GM18873 (cell line): ENCODE results near the gene SH3BP1.

Experiments
- ATAC-seq: cut with Tn5 transposase; IDR thresholded peaks from one replicate; pipeline ENCODE4 v1.9.1; 2021; ENCODE audit warnings: mild to moderate bottlenecking, moderate library complexity, moderate number of reproducible peaks; ENCODE audit not compliant: unreplicated experiment, low FRiP score

The SH3BP1 gene

DNA sequence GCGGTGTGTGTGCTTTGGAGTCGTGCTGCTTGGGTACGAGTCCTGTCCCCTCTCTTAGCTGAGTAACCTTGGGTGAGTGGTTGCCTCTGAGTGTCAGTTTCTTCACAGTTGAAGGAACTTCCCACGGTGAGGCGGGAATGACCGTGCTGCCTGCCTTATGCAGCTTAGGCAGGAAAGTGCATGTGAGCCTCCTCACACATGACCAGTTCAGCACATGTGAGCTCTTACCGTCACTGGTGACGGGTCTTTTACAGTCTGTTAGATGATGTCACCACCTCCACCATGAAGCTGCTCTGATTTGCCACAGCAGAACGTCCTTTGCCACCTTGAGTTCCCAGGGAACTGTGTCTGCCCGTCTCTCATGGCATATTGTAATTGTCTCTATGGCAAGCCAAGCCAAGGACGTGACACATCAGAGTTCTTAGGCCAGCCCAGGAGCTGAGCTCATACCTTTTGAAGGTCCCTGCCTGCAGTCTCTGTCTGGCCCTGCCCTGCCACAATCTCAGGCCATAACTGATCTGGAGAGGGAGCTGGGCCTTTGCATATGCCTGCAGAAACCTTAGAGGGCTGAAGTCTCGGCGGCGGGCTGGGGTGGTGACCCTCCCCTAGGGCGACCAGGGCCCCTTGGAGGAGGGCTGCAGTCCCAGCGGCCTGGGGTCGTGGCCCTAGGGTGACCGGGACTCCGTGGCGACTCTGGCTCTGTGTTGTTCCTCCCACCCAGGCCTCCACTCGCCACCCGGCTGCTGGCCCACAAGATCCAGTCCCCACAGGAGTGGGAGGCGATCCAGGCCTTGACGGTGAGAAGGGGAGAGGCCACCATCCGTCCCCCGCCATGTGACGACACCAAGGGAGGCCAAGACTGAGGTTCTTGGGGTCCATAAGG, 23.0 kb upstream of the SH3BP1 start:
- ATAC-seq = no peak

DNA sequence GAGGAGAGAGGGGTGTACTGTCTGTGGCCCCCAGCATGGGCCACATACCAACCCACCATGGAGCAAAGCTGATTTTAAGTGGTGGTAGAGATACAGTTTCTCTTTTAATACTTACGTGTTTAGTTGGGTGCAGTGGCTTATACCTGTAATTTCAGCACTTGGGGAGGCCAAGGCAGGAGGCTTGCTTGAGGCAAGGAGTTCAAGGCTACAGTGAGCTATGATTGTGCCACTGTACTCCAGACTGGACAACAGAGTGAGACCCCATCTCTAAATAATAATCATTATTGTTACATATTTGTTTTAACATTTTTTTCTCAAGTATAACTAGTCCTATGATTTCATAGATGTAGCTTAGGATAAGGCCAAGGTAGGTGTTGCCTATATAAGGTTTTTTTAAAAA, 22.0 kb upstream of the SH3BP1 start:
- ATAC-seq = no peak

DNA sequence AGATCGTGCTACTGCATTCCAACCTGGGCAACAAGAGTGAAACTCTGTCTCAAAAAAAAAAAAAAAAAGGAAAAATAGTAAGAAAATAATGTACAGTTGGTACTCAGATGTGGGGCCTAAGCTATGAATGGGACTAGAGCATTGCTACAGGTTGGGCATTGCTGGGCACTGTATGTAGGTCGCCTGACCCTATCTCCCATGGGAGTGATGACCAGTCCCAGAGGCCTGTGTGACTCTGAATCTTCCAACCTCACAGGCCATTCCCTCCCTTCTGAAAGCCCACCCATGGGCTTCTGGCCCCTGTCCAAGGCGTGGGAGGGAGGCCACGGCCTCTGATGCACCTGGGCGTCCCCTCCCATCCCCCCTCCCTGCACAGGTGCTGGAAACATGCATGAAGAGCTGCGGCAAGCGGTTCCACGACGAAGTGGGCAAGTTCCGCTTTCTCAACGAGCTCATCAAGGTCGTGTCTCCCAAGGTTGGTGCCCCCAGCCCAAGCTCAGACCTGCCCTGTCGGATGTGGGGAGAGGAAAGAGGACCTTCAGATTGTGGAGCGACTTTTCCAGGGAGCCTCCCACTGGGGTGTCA, 21.3 kb upstream of the SH3BP1 start:
- ATAC-seq = no peak

DNA sequence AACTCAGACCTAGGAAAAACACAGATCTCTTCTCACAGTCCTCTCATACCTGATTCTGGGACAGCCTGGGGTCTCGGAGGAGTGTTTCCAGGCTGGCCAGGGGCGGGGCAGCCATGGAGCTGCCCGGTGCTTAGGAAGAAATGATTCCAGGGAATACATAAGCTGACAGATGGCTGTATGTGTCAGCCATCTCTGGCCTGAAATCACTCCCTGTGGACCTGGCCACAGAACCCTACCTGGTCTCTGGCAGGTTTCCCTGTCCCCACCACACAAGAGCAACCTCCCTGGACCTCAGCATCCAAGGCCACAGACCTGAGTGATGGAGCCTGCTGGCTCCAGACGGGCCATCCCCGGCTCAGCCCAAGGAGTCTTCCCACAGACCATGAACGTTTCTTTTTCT, 20.8 kb upstream of the SH3BP1 start:
- ATAC-seq = no peak

DNA sequence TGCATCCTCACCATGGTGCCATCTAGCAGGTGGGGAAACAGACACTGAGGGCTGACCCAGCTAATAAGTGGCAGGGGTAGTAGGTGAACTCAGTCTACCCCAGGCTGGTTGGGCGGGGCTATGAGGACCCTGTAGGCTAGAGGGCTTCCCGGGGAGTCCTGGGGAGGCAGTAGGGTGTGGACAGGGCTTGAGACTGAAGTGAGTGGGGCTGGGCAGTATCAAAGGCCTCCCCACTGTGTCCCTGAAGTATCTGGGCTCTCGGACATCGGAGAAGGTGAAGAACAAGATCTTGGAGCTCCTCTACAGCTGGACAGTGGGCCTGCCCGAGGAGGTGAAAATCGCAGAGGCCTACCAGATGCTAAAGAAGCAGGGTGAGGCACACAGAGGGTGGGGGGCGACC, 19.5 kb upstream of the SH3BP1 start:
- no peak for ATAC-seq

DNA sequence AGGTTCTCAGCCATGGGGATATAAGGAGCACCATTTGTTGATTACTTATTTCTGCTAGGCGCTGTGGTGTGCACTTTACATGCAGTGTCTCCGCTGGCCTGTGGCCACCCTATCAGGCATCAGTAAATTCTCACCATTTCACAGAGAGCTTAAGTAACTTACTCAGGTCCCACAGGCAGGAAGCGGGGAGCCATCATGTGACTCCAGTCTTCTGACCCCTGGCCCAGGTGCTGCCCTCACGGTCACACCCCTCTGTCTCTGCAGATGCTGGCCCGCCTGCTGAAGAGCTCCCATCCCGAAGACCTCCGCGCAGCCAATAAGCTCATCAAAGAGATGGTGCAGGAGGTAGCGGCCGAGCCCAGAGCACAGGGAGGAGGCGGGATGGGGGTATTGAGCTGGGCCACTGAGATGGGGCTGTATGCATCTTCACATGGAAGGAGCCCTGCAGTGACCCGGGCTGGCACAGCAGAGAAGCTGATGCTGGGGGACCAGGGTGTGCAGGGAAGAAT, 18.1 kb upstream of the SH3BP1 start:
- no peak for ATAC-seq

DNA sequence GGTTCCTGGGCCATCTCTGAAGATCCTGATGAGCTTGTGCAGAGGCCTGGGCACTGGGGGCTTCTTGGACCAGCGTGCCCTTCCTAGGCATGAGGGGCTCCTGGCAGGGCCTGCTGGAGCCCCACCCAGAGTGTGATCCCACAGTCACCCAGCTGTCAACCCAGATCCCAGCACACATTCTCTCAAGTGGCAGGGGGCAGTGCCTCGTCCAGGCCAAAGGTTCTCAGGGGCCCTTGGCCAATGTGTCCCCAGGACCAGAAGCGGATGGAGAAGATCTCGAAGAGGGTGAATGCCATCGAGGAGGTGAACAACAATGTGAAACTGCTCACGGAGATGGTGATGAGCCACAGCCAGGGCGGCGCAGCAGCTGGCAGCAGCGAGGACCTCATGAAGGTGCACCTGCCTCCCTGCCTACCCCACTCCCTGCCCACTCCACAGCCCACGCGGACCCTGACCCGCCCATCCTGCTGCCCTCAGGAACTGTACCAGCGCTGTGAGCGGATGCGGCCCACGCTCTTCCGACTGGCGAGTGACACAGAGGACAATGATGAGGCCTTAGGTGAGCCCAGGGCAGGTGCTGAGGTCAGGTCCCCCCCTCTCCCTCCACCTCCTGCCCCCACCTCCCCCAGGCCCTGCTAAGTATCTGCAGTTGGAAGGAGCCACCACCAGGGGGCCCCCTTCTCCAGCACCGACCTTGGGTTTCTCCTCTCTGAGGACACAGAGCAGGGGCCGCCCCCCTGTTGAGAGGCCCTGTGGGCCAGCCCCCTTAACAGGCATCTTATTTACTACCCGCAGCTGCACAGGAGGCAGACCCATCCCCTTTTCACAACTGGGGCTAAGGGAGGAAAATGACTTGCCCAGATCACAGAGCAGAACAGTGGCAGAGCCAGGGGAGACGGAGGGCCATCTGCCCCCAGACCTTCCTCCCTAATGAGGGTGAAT, 16.1 kb upstream of the SH3BP1 start:
- no peak for ATAC-seq

DNA sequence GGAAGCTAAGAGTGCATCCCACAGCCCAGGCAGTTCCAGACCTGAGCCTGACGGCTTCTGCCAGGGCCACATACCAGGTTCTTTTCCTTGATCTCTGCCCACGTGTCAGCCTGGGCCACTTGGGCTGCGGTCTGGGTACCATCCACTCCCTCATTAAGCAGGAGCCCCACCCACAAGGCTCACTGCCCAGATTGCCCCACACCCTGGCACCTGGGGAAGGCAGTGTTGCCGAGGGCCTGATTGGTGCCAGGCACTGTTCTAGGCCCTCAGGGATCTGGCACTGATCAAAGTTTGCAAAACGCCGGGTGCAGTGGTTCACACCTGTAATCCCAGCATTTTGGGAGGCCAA, 15.5 kb upstream of the SH3BP1 start:
- ATAC-seq = no peak

DNA sequence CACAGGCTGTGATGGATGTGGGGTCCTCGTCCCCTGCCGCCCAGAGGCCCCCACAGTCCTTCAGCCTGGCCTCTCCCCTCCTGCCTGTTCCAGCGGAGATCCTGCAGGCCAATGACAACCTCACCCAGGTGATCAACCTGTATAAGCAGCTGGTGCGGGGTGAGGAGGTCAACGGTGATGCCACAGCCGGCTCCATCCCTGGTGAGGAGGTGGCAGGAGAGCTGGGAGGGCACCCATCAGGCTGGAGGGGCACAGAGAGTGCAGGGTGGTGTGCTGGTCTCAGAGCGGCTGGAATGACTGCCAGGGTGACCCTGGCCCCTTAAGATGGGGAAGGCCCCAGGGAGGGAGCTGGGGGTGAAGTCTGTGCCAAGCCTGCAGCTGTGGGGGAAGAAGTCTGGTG, 14.6 kb upstream of the SH3BP1 start:
- no peak for ATAC-seq

DNA sequence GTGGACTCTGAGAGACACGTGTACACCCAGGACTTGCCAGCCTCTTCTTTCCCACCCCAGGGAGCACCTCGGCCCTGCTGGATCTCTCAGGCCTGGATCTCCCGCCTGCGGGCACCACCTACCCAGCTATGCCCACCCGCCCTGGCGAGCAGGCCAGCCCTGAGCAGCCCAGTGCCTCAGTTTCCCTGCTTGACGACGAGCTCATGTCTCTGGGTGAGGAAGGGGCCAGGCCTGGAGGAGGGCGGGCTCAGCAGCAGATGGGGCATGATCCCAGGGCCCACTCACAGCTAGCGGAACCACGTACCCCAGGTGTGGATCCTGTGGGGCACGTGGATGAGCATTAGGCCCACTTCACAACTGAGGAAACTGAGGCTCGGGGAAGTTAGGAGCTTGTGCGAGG, 13.7 kb upstream of the SH3BP1 start:
- no peak for ATAC-seq

DNA sequence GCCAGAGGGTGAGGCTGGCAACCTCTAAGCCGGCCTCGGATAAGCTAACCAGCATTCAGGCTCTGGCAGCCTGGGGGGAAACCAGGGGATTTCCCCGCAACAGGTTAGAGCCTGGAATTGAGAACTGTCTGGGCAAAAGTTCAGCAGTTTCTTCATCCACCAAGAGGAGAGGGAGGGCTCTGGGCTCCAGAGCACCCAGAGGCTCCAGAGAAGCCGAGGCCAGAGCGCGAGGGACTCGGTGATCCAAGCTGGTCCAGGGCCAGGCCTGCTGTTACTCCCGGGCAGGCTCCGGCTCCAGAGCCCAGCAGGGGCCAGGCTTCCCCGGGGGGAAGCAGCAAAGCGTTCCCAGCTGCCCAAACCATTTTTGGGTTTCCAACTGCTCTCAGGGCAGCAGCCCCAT, 13.3 kb upstream of the SH3BP1 start:
- ATAC-seq = no peak

DNA sequence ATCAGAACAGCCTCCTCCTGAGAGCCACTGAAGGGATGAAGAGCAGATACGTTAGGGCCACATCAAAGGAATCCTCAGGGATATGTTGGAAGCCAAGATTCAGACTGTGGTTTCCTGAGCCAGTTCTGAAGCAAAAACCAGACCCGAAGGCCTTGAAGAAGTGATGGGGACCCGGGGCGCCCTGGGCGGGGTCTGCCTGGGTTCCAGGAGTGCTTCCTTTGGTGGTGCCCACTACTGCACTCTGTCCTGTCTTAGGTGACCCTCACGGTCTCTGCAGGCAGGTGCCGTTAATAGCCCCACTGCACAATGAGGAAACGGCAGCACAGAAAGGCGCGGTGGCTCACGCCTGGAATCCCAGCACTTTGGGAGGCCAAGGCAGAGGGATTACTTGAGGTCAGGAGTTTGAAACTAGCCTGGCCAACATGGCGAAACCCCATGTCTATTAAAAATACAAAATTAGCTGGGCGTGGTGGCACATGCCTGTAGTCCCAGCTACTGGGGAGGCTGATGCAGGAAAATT, 12.9 kb upstream of the SH3BP1 start:
- ATAC-seq = no peak

DNA sequence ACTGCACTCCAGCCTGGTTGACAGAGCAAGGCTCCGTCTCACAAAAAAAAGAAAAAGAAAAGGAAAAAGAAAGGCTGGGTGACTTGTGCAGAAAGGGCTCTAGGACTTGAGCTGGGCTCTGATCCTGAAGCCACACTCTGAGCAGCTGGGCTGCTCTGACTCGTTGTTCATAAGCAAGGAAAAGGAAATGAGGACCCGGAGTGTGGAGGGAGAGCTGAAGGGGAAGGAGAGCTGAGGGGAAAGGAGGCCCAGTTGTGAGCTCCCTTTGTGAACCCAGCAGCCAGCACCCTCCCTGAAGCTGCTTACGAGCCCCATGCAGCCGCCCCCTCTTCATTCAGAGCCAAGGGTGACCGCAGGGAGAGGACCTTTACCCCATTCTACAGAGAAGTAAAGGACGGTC, 12.3 kb upstream of the SH3BP1 start:
- ATAC-seq = no peak

DNA sequence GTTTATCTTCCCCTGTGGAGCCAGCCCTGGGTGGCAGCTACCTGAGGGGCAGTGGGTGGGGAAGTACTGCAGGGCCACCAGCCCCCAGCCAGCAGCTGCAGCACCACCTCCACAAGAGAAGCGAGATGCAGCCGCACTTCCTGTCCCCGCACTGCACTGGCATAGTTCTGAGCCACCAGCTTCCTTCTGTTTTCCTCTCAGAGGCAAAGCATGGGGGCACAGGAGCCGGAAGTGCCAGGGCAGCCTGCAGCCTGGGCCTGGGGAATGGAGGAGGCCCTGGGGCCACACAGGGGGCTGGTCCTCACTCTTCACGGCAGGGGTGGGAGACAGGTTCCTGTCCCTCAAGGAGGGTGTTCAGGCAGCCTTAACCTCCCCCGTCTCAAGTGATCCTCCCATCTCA, 11.9 kb upstream of the SH3BP1 start:
- no peak for ATAC-seq

DNA sequence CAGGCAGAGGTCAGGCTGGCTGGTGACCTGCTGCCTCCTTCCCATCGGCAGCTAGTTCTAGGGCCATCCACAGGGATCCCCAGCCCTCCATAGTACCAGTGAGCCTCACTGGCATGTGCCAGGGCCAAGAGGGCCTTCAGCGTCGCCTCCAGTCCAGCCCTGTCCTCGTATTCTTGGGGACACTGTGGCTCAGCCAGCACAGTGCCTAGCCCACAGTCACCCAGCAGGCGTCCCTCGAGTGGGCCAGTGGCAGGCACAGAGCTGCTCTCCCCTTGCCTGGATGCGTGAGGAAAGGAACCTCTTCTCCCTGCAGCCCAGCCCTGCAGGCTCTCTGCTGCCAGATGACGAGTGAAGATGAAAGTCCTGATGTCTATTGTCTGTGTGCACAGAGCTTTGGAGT, 10.6 kb upstream of the SH3BP1 start:
- ATAC-seq = no peak

DNA sequence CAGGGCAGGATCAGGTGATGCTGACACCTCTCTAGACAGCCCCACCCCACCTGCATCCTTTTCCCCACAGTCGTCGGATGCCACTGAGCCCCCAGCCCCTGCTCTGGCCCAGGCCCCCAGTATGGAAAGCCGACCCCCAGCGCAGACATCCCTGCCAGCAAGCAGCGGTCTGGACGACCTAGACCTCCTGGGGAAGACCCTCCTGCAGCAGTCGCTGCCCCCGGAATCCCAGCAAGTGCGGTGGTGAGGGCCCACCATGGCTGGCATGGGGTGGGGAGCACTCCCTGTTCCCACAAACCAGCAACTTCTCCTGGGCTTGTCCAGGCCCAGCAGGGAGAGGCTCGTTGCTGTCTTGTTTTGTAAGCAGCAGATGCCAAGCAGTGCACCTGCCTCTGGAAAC, 9.5 kb upstream of the SH3BP1 start:
- ATAC-seq = no peak

DNA sequence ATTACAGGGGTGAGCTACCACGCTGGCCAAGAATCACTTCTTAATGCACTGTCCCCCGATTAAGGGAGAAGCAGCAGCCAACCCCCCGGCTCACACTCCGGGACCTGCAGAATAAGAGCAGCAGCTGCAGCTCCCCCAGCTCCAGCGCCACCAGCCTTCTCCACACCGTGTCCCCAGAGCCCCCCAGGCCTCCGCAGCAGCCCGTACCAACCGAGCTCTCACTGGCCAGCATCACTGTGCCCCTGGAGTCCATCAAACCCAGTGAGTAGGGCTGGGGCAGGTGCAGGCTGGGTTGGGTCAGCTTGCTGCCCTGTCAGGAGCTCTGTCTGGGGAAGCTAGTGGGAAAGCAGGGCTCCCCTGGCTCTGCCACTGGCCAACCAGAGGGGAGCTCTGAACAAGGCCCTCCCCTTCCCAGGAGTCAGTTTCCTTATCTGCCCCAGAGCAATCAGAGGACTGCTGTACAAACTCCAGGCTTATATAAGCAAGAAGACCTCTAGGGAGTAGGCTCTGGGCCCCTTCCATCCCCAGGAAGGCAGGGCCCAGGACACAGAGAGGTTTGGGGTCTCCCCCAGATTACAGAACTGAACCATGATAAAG, 8.5 kb upstream of the SH3BP1 start:
- no peak for ATAC-seq

DNA sequence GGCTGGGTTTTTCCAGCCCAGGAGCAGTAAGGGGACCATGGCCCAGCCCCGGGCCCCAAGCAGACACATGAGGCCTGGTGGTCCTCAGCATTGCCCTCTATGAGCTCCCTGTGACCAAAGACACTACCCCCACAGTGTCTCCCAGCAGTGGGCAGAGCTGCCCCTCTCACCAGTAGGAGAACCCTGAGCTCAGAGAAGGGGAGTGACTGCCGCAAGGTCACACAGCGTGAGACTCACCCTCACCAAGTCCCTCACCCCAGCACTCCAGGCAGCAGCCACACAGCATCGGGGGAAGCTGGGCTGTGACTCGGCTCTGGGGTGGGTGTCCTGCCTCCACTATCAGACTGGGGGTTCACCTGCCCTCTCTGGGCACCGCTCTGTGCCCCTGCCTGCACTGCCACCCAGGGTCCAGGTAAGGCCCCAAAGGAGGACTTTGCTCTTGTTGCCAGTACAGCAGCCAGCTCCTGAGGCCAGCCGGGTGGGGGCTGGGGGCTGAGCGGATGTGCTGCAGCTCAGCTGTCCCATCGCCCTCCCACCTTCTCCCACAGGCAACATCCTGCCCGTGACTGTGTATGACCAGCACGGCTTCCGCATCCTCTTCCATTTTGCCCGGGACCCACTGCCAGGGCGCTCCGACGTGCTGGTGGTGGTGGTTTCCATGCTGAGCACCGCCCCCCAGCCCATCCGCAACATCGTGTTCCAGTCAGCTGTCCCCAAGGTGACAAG, 7.9 kb upstream of the SH3BP1 start:
- ATAC-seq = no peak

DNA sequence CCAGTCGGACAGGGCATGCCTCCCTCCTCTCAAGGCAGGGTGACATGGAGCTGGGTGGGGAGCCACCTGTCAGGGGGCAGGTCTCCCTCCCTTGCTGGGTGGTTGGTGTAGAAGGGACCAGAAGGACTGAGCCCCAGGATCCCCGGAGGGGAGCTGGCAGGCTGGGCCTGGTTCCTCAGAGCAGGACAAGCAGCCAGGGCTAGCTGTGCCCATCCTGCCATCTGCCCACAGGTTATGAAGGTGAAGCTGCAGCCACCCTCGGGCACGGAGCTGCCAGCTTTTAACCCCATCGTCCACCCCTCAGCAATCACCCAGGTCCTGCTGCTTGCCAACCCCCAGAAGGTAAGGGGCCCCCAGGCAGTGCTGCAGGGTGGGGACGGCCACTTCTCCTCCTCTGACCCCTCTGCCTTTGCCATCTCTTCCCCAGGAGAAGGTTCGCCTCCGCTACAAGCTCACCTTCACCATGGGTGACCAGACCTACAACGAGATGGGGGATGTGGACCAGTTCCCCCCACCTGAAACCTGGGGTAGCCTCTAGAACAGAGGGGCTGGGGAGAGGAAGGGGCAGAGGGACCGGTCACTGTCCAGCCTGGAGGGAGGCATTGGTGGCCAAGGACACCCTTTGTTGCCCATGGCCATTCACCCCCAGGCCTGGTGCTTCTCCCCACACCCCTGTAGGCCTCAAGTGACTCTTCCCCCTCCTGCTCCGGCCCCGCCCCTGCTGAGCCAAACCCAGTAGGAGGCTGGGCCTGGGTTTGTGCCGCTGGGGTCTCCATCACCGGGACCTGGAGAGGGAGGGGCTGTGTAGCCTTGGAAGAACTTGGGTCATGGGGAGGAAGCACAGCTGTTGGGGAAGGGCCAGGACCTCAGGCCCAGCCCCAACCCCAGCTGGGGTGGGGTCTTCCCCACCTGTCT, 7.0 kb upstream of the SH3BP1 start:
- ATAC-seq = peak; percentile 18
